Measurements from ENCODE around the gene SCD5. TPM values are rescaled to one million over a fixed set of nuclear protein-coding genes. Genes with fewer than 3 reads are reported as not detected.

Gene SCD5
- total and polyA plus RNA-seq, 9 of the 15 experiments (the other 6 are each of a cell fraction or from before 2014, with no cell fraction given): 0.01 to 0.20 (median 0.03) TPM; not detected in 5

DNA sequence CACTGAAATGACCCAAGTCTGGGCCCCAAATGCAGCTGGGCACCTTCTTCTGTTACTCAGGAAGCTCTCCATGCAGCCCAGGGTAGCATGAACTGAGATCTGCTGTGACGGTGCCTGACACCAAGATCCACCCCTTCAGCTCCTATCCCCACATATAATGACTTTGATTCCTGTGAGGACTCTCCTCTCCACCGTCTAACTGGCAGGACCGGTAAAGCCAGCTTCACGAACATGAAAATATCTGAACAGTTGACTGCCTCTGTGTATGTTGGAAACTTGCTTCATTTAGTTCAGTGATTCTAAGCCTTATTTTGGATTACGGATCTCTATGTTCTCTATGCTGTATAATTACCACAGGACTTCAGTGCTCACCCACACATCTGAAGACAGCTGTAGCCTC, 121.3 kb downstream of the SCD5 start:
- no peak overlapping the region for H3K27ac ChIP-seq (ENCODE audit: extremely low read depth, low read depth, low read length)
- H3K4me1 ChIP-seq (replicated peaks in 1 of 2; ENCODE audit: control insufficient read depth in 2 of 2, insufficient read depth in 2 of 2, low read length in 2 of 2): no peaks in the 10 kb centered on the region; a peak in 1 of 5 replicates
- in situ Hi-C loops (cut with MboI) (no loop called here), intact Hi-C loops (cut with micrococcal nuclease) (no loop called here)
- 0% methylated on average over 5 of the region's 5 CpGs for WGBS (ENCODE audit: insufficient coverage, low coverage, missing lambda C conversion rate)
- no peaks in the 10 kb centered on the region for H4K20me1 ChIP-seq (replicated peaks; ENCODE audit: control insufficient read depth, insufficient read depth, low read length)
- TF ChIP-seq, protein P1, sequence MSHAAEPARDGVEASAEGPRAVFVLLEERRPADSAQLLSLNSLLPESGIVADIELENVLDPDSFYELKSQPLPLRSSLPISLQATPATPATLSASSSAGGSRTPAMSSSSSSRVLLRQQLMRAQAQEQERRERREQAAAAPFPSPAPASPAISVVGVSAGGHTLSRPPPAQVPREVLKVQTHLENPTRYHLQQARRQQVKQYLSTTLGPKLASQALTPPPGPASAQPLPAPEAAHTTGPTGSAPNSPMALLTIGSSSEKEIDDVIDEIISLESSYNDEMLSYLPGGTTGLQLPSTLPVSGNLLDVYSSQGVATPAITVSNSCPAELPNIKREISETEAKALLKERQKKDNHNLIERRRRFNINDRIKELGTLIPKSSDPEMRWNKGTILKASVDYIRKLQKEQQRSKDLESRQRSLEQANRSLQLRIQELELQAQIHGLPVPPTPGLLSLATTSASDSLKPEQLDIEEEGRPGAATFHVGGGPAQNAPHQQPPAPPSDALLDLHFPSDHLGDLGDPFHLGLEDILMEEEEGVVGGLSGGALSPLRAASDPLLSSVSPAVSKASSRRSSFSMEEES (CRISPR knock-in tag; IDR thresholded peaks at IDR 0.05): no peak
- TF ChIP-seq POLR2G (IDR thresholded peaks at IDR 0.05; ENCODE audit: low read depth, low read length) (no peak), CBX8 (IDR thresholded peaks at IDR 0.05; ENCODE audit: borderline replicate concordance, extremely low read depth, low read depth, low read length, poor library complexity, severe bottlenecking) (no peak), GABPA (tag; conservative IDR thresholded peaks at IDR 0.05; ENCODE audit: low read depth) (no peak), HOMEZ (CRISPR knock-in tag; IDR thresholded peaks at IDR 0.05) (no peak), ZNF57 (CRISPR knock-in tag; IDR thresholded peaks at IDR 0.05) (no peak), ESRRB (CRISPR knock-in tag; IDR thresholded peaks at IDR 0.05; ENCODE audit: borderline replicate concordance) (no peak), ZNF217 (CRISPR knock-in tag; IDR thresholded peaks at IDR 0.05) (no peak), HLTF (IDR thresholded peaks at IDR 0.05) (no peak), CREB3 (tag; conservative IDR thresholded peaks at IDR 0.05; ENCODE audit: low read depth) (no peak), SIRT6 (IDR thresholded peaks at IDR 0.05; ENCODE audit: low read depth, low read length) (no peak), CSDE1 (IDR thresholded peaks at IDR 0.05) (no peak)
- TF ChIP-seq, protein P2, sequence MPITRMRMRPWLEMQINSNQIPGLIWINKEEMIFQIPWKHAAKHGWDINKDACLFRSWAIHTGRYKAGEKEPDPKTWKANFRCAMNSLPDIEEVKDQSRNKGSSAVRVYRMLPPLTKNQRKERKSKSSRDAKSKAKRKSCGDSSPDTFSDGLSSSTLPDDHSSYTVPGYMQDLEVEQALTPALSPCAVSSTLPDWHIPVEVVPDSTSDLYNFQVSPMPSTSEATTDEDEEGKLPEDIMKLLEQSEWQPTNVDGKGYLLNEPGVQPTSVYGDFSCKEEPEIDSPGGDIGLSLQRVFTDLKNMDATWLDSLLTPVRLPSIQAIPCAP (CRISPR knock-in tag; IDR thresholded peaks at IDR 0.05; ENCODE audit: borderline replicate concordance): no peak
- H3K27me3 ChIP-seq (ENCODE audit: control insufficient read depth in 2 of 2, insufficient read depth in 2 of 2, low read length in 2 of 2): peaks cover 0 to 5% of the 10 kb centered on the region in 2 experiments; a peak in 2 of 5 replicates
- H3K79me2 ChIP-seq (ENCODE audit: control insufficient read depth, insufficient read depth, low read length): no peaks in the 10 kb centered on the region
- no peak for ATAC-seq
- no peak overlapping the region for H2AFZ ChIP-seq (ENCODE audit: low read depth, low read length)
- no TSS peak for BruUV-seq (replicated peaks)
- no peaks in the 10 kb centered on the region for H3K9me1 ChIP-seq (ENCODE audit: control insufficient read depth, insufficient read depth, low read length)
- POLR2A ChIA-PET: no interaction called here
- no peak for DNase-seq (ENCODE audit: extremely low read depth in 1 of 4, low spot score in 3 of 4)
- CTCF ChIA-PET (ENCODE audit: low intra/inter-chr PET ratio): no interaction called here
- H3K4me2 ChIP-seq (ENCODE audit: insufficient read depth, low read length): no peak overlapping the region
- no peak overlapping the region for H3K4me3 ChIP-seq
- H3K9me3 ChIP-seq (replicated peaks; ENCODE audit: control insufficient read depth, insufficient read depth, low read depth, low read length): no peaks in the 10 kb centered on the region
- FAIRE-seq: no peak
- H3K36me3 ChIP-seq (ENCODE audit: control insufficient read depth, insufficient read depth, low read length): no peaks in the 10 kb centered on the region
- H3K9ac ChIP-seq (ENCODE audit: insufficient read depth in 1 of 2, low read depth in 2 of 2, low read length in 2 of 2): no peak overlapping the region
